Gastroesophageal sphincter (tissue), 3 donors: ENCODE results near the gene KIF16B.

ENCODE experiments used
- POLR2A ChIP-seq, 2 donors: fragments of 450-650 bp; IDR thresholded peaks; one replicate each; pipeline ENCODE4 v1.6.1; 2017; ENCODE audit warnings: antibody characterized with exemption in 2 of 2, mild to moderate bottlenecking in 2 of 2, moderate library complexity in 1 of 2
- POLR2AphosphoS5 ChIP-seq: sonication (generic); formaldehyde crosslinking; IDR thresholded peaks from one replicate; pipeline ENCODE4 v1.6.1; 2017; ENCODE audit warnings: antibody characterized with exemption
- TF ChIP-seq, protein P1 (sequence below), 4 experiments: fragments of 200-600 bp in 2 of 4; fragments of 450-650 bp in 2 of 4; sonication (generic) in 1 of 4; IDR thresholded peaks; one replicate each; pipeline ENCODE4 v1.5.1; 2017 to 2019; ENCODE audit warnings: antibody characterized with exemption in 4 of 4, mild to moderate bottlenecking in 2 of 4, moderate library complexity in 2 of 4

- TF ChIP-seq, protein P1, sequence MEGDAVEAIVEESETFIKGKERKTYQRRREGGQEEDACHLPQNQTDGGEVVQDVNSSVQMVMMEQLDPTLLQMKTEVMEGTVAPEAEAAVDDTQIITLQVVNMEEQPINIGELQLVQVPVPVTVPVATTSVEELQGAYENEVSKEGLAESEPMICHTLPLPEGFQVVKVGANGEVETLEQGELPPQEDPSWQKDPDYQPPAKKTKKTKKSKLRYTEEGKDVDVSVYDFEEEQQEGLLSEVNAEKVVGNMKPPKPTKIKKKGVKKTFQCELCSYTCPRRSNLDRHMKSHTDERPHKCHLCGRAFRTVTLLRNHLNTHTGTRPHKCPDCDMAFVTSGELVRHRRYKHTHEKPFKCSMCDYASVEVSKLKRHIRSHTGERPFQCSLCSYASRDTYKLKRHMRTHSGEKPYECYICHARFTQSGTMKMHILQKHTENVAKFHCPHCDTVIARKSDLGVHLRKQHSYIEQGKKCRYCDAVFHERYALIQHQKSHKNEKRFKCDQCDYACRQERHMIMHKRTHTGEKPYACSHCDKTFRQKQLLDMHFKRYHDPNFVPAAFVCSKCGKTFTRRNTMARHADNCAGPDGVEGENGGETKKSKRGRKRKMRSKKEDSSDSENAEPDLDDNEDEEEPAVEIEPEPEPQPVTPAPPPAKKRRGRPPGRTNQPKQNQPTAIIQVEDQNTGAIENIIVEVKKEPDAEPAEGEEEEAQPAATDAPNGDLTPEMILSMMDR (IDR thresholded peaks at IDR 0.05): no peak
- TF ChIP-seq POLR2A (IDR thresholded peaks at IDR 0.05) (no peak), POLR2AphosphoS5 (no peak)
Observed at GRCh38 chr20:16311756-16312155, 261.5 kb downstream of the KIF16B start.
